SK-N-SH treated with all-trans-retinoic acid at 6 μM for 48 hours (cell line): ENCODE measurements around the gene RABGGTA.

Source experiments
- ATAC-seq: fragments of 200-7000 bp; cut with Tn5 transposase; 3 replicates; pipeline ENCODE4 v1.9.1; 2020; ENCODE audit warnings: mild to moderate bottlenecking, moderate library complexity
- ARNTL ChIP-seq: fragments of 450-650 bp; formaldehyde crosslinking; IDR thresholded peaks from 2 replicates; pipeline ENCODE4 v1.5.0; 2020; ENCODE audit warnings: low read depth, mild to moderate bottlenecking, moderate library complexity, borderline replicate concordance
- CREB5 ChIP-seq: fragments of 250-450 bp; sonication (Bioruptor Pico); IDR thresholded peaks from 2 replicates; pipeline ENCODE4 v1.5.1; 2020; ENCODE audit warnings: low read depth, mild to moderate bottlenecking, moderate library complexity
- CSDC2 ChIP-seq: fragments of 250-450 bp; sonication (Bioruptor Pico); IDR thresholded peaks from 2 replicates; pipeline ENCODE4 v1.5.0; 2020; ENCODE audit warnings: mild to moderate bottlenecking, moderate library complexity
- CSRNP3 ChIP-seq: fragments of 250-450 bp; sonication (Bioruptor Pico); IDR thresholded peaks from 2 replicates; pipeline ENCODE4 v1.5.1; 2021; ENCODE audit warnings: mild to moderate bottlenecking, moderate library complexity
- ESRRG ChIP-seq: fragments of 250-450 bp; sonication (Bioruptor Pico); IDR thresholded peaks from 2 replicates; pipeline ENCODE4 v1.6.1; 2021; ENCODE audit warnings: mild to moderate bottlenecking
- GLIS3 ChIP-seq: fragments of 250-450 bp; sonication (Bioruptor Pico); IDR thresholded peaks from 2 replicates; pipeline ENCODE4 v1.5.0; 2020; ENCODE audit warnings: mild to moderate bottlenecking, moderate library complexity
- ISL1 ChIP-seq: fragments of 250-450 bp; sonication (Bioruptor Pico); IDR thresholded peaks from 2 replicates; pipeline ENCODE4 v2.1.2; 2022; ENCODE audit warnings: mild to moderate bottlenecking, moderate library complexity
- OSR1 ChIP-seq: fragments of 250-450 bp; sonication (Bioruptor Pico); IDR thresholded peaks from 2 replicates; pipeline ENCODE4 v1.8.0; 2022; ENCODE audit warnings: moderate library complexity, mild to moderate bottlenecking, inconsistent platforms
- POU6F1 ChIP-seq: fragments of 250-450 bp; sonication (Bioruptor Pico); IDR thresholded peaks from 2 replicates; pipeline ENCODE4 v1.8.0; 2021; ENCODE audit warnings: low read depth, mild to moderate bottlenecking, moderate library complexity, borderline replicate concordance
- PPARA ChIP-seq: fragments of 250-450 bp; sonication (Bioruptor Pico); IDR thresholded peaks from 2 replicates; pipeline ENCODE4 v1.5.0; 2020; ENCODE audit warnings: mild to moderate bottlenecking, borderline replicate concordance
- SNAI2 ChIP-seq: fragments of 250-450 bp; sonication (Bioruptor Pico); IDR thresholded peaks from 2 replicates; pipeline ENCODE4 v1.5.0; 2020; ENCODE audit warnings: mild to moderate bottlenecking, moderate library complexity
- TCF4 ChIP-seq: fragments of 250-450 bp; sonication (Bioruptor Pico); IDR thresholded peaks from 2 replicates; pipeline ENCODE4 v1.8.0; 2021; ENCODE audit warnings: mild to moderate bottlenecking, moderate library complexity, borderline replicate concordance
- TOX ChIP-seq: fragments of 250-450 bp; sonication (Bioruptor Pico); IDR thresholded peaks from 2 replicates; pipeline ENCODE4 v1.8.0; 2021; ENCODE audit warnings: mild to moderate bottlenecking, moderate library complexity, borderline replicate concordance
- TSHZ2 ChIP-seq: fragments of 250-450 bp; sonication (Bioruptor Pico); IDR thresholded peaks from 2 replicates; pipeline ENCODE4 v1.5.0; 2020; ENCODE audit warnings: mild to moderate bottlenecking, moderate library complexity
- ZC3H10 ChIP-seq: fragments of 250-450 bp; sonication (Bioruptor Pico); IDR thresholded peaks from 2 replicates; pipeline ENCODE4 v1.5.1; 2021; ENCODE audit warnings: mild to moderate bottlenecking, moderate library complexity
- ZFP3 ChIP-seq: fragments of 250-450 bp; sonication (Bioruptor Pico); IDR thresholded peaks from 2 replicates; pipeline ENCODE4 v1.5.0; 2020; ENCODE audit warnings: mild to moderate bottlenecking, moderate library complexity
- ZFP30 ChIP-seq: fragments of 450-650 bp; formaldehyde crosslinking; IDR thresholded peaks from 2 replicates; pipeline ENCODE4 v1.5.0; 2022; ENCODE audit warnings: mild to moderate bottlenecking, moderate library complexity
- ZNF565 ChIP-seq: fragments of 450-650 bp; formaldehyde crosslinking; conservative IDR thresholded peaks from 2 replicates; pipeline ENCODE4 v1.5.0; 2020; ENCODE audit warnings: low read depth, mild to moderate bottlenecking, moderate library complexity
- ZNF70 ChIP-seq: fragments of 450-650 bp; formaldehyde crosslinking; IDR thresholded peaks from 2 replicates; pipeline ENCODE4 v1.5.0; 2020; ENCODE audit warnings: mild to moderate bottlenecking, moderate library complexity
- ZNF8 ChIP-seq: fragments of 450-650 bp; formaldehyde crosslinking; IDR thresholded peaks from 2 replicates; pipeline ENCODE4 v1.5.0; 2020; ENCODE audit warnings: mild to moderate bottlenecking, moderate library complexity
- TF ChIP-seq, protein P1 (sequence below): fragments of 250-450 bp; sonication (Bioruptor Pico); IDR thresholded peaks from 2 replicates; pipeline ENCODE4 v1.8.0; 2020; ENCODE audit warnings: mild to moderate bottlenecking, moderate library complexity, borderline replicate concordance

The RABGGTA gene

DNA sequence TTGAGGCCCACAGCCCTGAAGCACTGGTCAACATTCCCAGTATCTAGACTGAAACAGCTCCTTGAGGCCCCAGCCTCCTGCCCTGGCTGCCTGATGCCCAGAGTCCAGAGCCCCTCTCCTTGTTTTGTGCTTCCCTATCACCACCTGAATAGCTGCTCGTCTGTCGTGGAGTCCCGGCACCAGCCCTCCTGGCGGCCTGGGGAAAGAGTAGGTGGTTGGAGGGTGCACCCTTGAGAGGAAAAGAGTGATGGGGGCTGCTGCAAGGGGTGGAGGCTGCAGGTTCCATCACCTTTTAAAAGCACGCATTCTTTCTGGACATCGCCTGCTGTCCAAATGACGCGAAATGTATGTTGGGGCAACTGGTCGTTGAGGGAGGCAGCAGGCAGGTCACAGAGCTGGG is 3.2 kb downstream of the RABGGTA start:
- TF ChIP-seq ZNF565 (CRISPR knock-in tag): no peak
- no peak for TF ChIP-seq OSR1 (CRISPR knock-in tag)
- no peak for TF ChIP-seq ZFP30
- TF ChIP-seq GLIS3: no peak
- no peak for TF ChIP-seq ZFP3 (CRISPR knock-in tag)
- no peak for TF ChIP-seq ZNF70 (CRISPR knock-in tag)
- TF ChIP-seq ISL1 (CRISPR knock-in tag): no peak
- no peak for TF ChIP-seq SNAI2
- no peak for TF ChIP-seq CREB5 (CRISPR knock-in tag)
- TF ChIP-seq, protein P1, sequence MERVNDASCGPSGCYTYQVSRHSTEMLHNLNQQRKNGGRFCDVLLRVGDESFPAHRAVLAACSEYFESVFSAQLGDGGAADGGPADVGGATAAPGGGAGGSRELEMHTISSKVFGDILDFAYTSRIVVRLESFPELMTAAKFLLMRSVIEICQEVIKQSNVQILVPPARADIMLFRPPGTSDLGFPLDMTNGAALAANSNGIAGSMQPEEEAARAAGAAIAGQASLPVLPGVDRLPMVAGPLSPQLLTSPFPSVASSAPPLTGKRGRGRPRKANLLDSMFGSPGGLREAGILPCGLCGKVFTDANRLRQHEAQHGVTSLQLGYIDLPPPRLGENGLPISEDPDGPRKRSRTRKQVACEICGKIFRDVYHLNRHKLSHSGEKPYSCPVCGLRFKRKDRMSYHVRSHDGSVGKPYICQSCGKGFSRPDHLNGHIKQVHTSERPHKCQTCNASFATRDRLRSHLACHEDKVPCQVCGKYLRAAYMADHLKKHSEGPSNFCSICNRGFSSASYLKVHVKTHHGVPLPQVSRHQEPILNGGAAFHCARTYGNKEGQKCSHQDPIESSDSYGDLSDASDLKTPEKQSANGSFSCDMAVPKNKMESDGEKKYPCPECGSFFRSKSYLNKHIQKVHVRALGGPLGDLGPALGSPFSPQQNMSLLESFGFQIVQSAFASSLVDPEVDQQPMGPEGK (CRISPR knock-in tag): no peak
- TF ChIP-seq TCF4 (CRISPR knock-in tag): no peak
- no peak for TF ChIP-seq PPARA (CRISPR knock-in tag)
- no peak for TF ChIP-seq ARNTL (CRISPR knock-in tag)
- no peak for TF ChIP-seq ESRRG
- no peak for TF ChIP-seq ZC3H10 (CRISPR knock-in tag)
- ATAC-seq: no peak

DNA sequence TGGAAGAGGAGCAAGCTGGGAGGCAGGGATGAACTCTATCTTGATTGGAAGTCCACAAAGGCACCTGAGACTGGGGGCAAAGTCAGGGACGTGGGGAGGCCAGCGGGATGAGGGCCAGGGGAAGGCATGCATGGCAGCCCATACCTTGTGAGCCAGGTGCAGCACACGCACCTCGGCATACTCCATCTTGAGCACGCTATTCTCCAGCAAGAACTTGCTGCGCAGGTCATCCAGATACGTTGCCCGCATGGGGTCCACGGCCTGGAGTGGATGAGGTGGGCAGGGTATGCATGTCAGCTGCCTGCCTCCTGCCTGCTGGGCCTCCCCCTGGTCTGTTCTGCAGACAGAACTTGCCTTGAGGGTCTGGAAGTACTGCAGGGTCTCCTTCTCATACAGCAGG is 3.9 kb downstream of the RABGGTA start:
- no peak for TF ChIP-seq CSRNP3 (CRISPR knock-in tag)
- TF ChIP-seq ZNF70 (CRISPR knock-in tag): no peak
- TF ChIP-seq POU6F1 (CRISPR knock-in tag): no peak
- TF ChIP-seq ZNF8: no peak
- TF ChIP-seq CREB5 (CRISPR knock-in tag): no peak
- TF ChIP-seq TSHZ2 (CRISPR knock-in tag): no peak
- no peak for TF ChIP-seq CSDC2 (CRISPR knock-in tag)
- TF ChIP-seq ISL1 (CRISPR knock-in tag): no peak
- no peak for TF ChIP-seq ZFP30
- no peak for TF ChIP-seq ZNF565 (CRISPR knock-in tag)
- no peak for TF ChIP-seq TOX (CRISPR knock-in tag)
- no peak for TF ChIP-seq GLIS3

More for the DNA sequence above, 3.9 kb downstream of the RABGGTA start:
- ATAC-seq: no peak
